Peyer's patch (tissue), 4 donors: Measurements from ENCODE around the gene RASD1.

Experiments used
- POLR2A ChIP-seq, 2 donors: fragments of 450-650 bp; IDR thresholded peaks; one replicate each; pipeline ENCODE4 v1.5.1; 2017; ENCODE audit warnings: antibody characterized with exemption in 2 of 2, mild to moderate bottlenecking in 2 of 2, moderate library complexity in 2 of 2
- TF ChIP-seq, protein P1 (sequence below), 6 experiments: fragments of 450-650 bp in 4 of 6; fragments of 200-600 bp in 2 of 6; sonication (generic) in 1 of 6; IDR thresholded peaks; one replicate each; pipeline ENCODE4 v1.5.1; 2017 to 2019; ENCODE audit warnings: antibody characterized with exemption in 6 of 6, mild to moderate bottlenecking in 3 of 6, moderate library complexity in 1 of 6

DNA sequence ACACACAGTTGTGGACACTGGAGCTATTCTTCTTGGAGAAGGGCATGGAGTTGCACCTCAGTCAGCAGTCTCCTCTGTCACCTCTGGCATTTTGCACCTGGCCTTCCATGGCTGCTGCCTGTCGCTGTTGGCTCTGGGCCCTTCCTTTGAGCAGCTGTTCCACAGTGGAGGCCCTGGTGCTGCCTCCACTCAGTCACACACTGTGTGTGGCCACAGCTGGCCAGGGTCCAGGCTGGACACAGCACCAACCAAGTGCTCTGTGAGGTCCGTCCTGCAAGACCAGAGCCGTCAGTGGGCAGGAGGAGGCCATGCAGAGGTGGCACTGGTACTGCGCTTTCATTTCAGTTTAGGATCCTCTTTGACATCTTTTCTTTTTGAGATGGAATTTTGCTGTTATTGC is 41.0 kb downstream of the RASD1 start:
- TF ChIP-seq, protein P1, sequence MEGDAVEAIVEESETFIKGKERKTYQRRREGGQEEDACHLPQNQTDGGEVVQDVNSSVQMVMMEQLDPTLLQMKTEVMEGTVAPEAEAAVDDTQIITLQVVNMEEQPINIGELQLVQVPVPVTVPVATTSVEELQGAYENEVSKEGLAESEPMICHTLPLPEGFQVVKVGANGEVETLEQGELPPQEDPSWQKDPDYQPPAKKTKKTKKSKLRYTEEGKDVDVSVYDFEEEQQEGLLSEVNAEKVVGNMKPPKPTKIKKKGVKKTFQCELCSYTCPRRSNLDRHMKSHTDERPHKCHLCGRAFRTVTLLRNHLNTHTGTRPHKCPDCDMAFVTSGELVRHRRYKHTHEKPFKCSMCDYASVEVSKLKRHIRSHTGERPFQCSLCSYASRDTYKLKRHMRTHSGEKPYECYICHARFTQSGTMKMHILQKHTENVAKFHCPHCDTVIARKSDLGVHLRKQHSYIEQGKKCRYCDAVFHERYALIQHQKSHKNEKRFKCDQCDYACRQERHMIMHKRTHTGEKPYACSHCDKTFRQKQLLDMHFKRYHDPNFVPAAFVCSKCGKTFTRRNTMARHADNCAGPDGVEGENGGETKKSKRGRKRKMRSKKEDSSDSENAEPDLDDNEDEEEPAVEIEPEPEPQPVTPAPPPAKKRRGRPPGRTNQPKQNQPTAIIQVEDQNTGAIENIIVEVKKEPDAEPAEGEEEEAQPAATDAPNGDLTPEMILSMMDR (IDR thresholded peaks at IDR 0.05) = no peak
- TF ChIP-seq POLR2A (IDR thresholded peaks at IDR 0.05) = no peak
